ENCODE measurements around the gene USH1C. TPM values are rescaled to one million over a fixed set of nuclear protein-coding genes. Genes with fewer than 3 reads are reported as not detected.
A peak's percentile ranks its signal among the peaks of the same experiment; 100 is the strongest.

Gene USH1C
- total RNA-seq, 2 experiments from 2014 or later: not detected

GRCh38 chr11:17514476-17514875, 29.7 kb downstream of the USH1C start:
- Mint-ChIP-seq H3K9me3 (no peaks in the 10 kb centered on the region), H3K27ac (no peak overlapping the region)

GRCh38 chr11:17513853-17514252, 30.4 kb downstream of the USH1C start:
- H3K9me3 Mint-ChIP-seq: no peaks in the 10 kb centered on the region
- peak; percentile 24 for DNase-seq
- H3K36me3 Mint-ChIP-seq: no peaks in the 10 kb centered on the region
- intact Hi-C loops (cut with micrococcal nuclease): no loop called here
- ChIA-PET POLR2A (no interaction called here), CTCF (interaction anchor here (0.7 to 3.3 kb wide), 7 partner anchors 14 to 663 kb away, joined by 3 to 12 read pairs (median 3); no protein-coding TSS in a partner anchor)
- H3K4me3 Mint-ChIP-seq: no peak overlapping the region
- no peaks in the 10 kb centered on the region for H3K4me1 Mint-ChIP-seq (ENCODE audit: low read depth)
- H3K27ac Mint-ChIP-seq: no peak overlapping the region
- H3K27me3 Mint-ChIP-seq: peaks cover 11% of the 10 kb centered on the region

More at GRCh38 chr11:17514476-17514875, 29.7 kb downstream of the USH1C start:
- no peaks in the 10 kb centered on the region for H3K4me1 Mint-ChIP-seq (ENCODE audit: low read depth)
- DNase-seq: no peak
- no peak overlapping the region for H3K4me3 Mint-ChIP-seq
- peaks cover 8% of the 10 kb centered on the region for H3K27me3 Mint-ChIP-seq
- POLR2A ChIA-PET: no interaction called here
- no peaks in the 10 kb centered on the region for H3K36me3 Mint-ChIP-seq
- CTCF ChIA-PET: interaction anchor here (0.8 to 3.3 kb wide), 6 partner anchors 10 to 452 kb away, joined by 3 to 12 read pairs (median 4); no protein-coding TSS in a partner anchor
- intact Hi-C loops (cut with micrococcal nuclease): no loop called here

GRCh38 chr11:17512101-17512500, 32.1 kb downstream of the USH1C start:
- intact Hi-C loops (cut with micrococcal nuclease): no loop called here
- no peak overlapping the region for H3K4me3 Mint-ChIP-seq
- no peaks in the 10 kb centered on the region for H3K4me1 Mint-ChIP-seq (ENCODE audit: low read depth)
- H3K9me3 Mint-ChIP-seq: no peaks in the 10 kb centered on the region
- POLR2A ChIA-PET: no interaction called here
- H3K27ac Mint-ChIP-seq: no peak overlapping the region
- DNase-seq: no peak
- CTCF ChIA-PET: interaction anchor here (1.3 to 3.3 kb wide), 3 partner anchors 16 to 282 kb away, joined by 3 to 12 read pairs (median 3); no protein-coding TSS in a partner anchor
- no peaks in the 10 kb centered on the region for H3K36me3 Mint-ChIP-seq
- H3K27me3 Mint-ChIP-seq: peaks cover 10% of the 10 kb centered on the region

- intact Hi-C loops (cut with micrococcal nuclease): no loop called here
- CTCF ChIA-PET: interaction anchor here (1.3 to 3.3 kb wide), 3 partner anchors 16 to 281 kb away, joined by 3 to 12 read pairs (median 3); no protein-coding TSS in a partner anchor
- POLR2A ChIA-PET: no interaction called here
- no peak for DNase-seq
- no peaks in the 10 kb centered on the region for H3K9me3 Mint-ChIP-seq
- H3K4me1 Mint-ChIP-seq (ENCODE audit: low read depth): no peaks in the 10 kb centered on the region
- H3K27ac Mint-ChIP-seq: no peak overlapping the region
- H3K36me3 Mint-ChIP-seq: no peaks in the 10 kb centered on the region
- no peak overlapping the region for H3K4me3 Mint-ChIP-seq
- H3K27me3 Mint-ChIP-seq: peaks cover 9% of the 10 kb centered on the region
These were observed 32.6 kb downstream of the USH1C start for GRCh38 chr11:17511571-17511970.

- Mint-ChIP-seq H3K4me1 (ENCODE audit: low read depth) (no peaks in the 10 kb centered on the region), H3K36me3 (no peaks in the 10 kb centered on the region), H3K4me3 (no peak overlapping the region), H3K9me3 (no peaks in the 10 kb centered on the region), H3K27ac (no peak overlapping the region), H3K27me3 (peaks cover 11% of the 10 kb centered on the region)
- intact Hi-C loops (cut with micrococcal nuclease): no loop called here
- ChIA-PET CTCF (interaction anchor here (1.2 to 1.3 kb wide), 2 partner anchors 17 to 18 kb away, joined by 3 read pairs; no protein-coding TSS in a partner anchor), POLR2A (no interaction called here)
- DNase-seq: no peak
These were observed 33.6 kb downstream of the USH1C start for GRCh38 chr11:17510507-17511206.

- POLR2A ChIA-PET: no interaction called here
- no peaks in the 10 kb centered on the region for H3K9me3 Mint-ChIP-seq
- no peak overlapping the region for H3K4me3 Mint-ChIP-seq
- no peaks in the 10 kb centered on the region for H3K4me1 Mint-ChIP-seq (ENCODE audit: low read depth)
- intact Hi-C loops (cut with micrococcal nuclease): loop anchor here (10.0 kb wide), 2 partner anchors 574 to 724 kb away; no protein-coding TSS in a partner anchor
- H3K36me3 Mint-ChIP-seq: no peaks in the 10 kb centered on the region
- H3K27me3 Mint-ChIP-seq: peaks cover 12% of the 10 kb centered on the region
- CTCF ChIA-PET: interaction anchor here (1.1 to 8.0 kb wide), 4 partner anchors 19 to 279 kb away, joined by 3 to 103 read pairs (median 9); no protein-coding TSS in a partner anchor
- H3K27ac Mint-ChIP-seq: no peak overlapping the region
- DNase-seq: no peak
These were observed 35.4 kb downstream of the USH1C start for GRCh38 chr11:17508791-17509190.

GRCh38 chr11:17508306-17508705, 35.9 kb downstream of the USH1C start:
- Mint-ChIP-seq H3K36me3 (no peaks in the 10 kb centered on the region), H3K27me3 (peaks cover 12% of the 10 kb centered on the region), H3K4me3 (no peak overlapping the region), H3K4me1 (ENCODE audit: low read depth) (no peaks in the 10 kb centered on the region), H3K9me3 (no peaks in the 10 kb centered on the region), H3K27ac (no peak overlapping the region)
- no peak for DNase-seq
- ChIA-PET POLR2A (no interaction called here), CTCF (interaction anchor here (0.9 to 8.0 kb wide), 5 partner anchors 10 to 278 kb away, joined by 3 to 103 read pairs (median 7); no protein-coding TSS in a partner anchor)
- intact Hi-C loops (cut with micrococcal nuclease): loop anchor here (10.0 kb wide), 2 partner anchors 574 to 724 kb away; no protein-coding TSS in a partner anchor

- Mint-ChIP-seq H3K27me3 (peaks cover 8% of the 10 kb centered on the region), H3K27ac (no peak overlapping the region), H3K4me3 (no peak overlapping the region), H3K9me3 (no peaks in the 10 kb centered on the region), H3K4me1 (ENCODE audit: low read depth) (no peaks in the 10 kb centered on the region), H3K36me3 (no peaks in the 10 kb centered on the region)
- POLR2A ChIA-PET: no interaction called here
- intact Hi-C loops (cut with micrococcal nuclease): loop anchor here (10.0 kb wide), 2 partner anchors 573 to 723 kb away; no protein-coding TSS in a partner anchor
- DNase-seq: no peak
- CTCF ChIA-PET: interaction anchor here (0.9 to 8.0 kb wide), 5 partner anchors 9 to 278 kb away, joined by 3 to 103 read pairs (median 7); no protein-coding TSS in a partner anchor
These were observed 36.4 kb downstream of the USH1C start for GRCh38 chr11:17507773-17508172.

GRCh38 chr11:17506942-17507341, 37.3 kb downstream of the USH1C start:
- Mint-ChIP-seq H3K36me3 (no peaks in the 10 kb centered on the region), H3K4me1 (ENCODE audit: low read depth) (no peaks in the 10 kb centered on the region), H3K27me3 (peaks cover 7% of the 10 kb centered on the region), H3K27ac (no peak overlapping the region), H3K4me3 (no peak overlapping the region), H3K9me3 (no peaks in the 10 kb centered on the region)
- intact Hi-C loops (cut with micrococcal nuclease): loop anchor here (10.0 kb wide), 2 partner anchors 572 to 722 kb away; no protein-coding TSS in a partner anchor
- ChIA-PET POLR2A (no interaction called here), CTCF (interaction anchor here (0.5 to 8.0 kb wide), 5 partner anchors 21 to 277 kb away, joined by 3 to 103 read pairs (median 11); no protein-coding TSS in a partner anchor)
- DNase-seq: no peak

GRCh38 chr11:17506314-17506713, 37.9 kb downstream of the USH1C start:
- H3K27ac Mint-ChIP-seq: no peak overlapping the region
- H3K36me3 Mint-ChIP-seq: no peaks in the 10 kb centered on the region
- no peak for DNase-seq

GRCh38 chr11:17505146-17505545, 39.1 kb downstream of the USH1C start:
- Mint-ChIP-seq H3K27ac (no peak overlapping the region), H3K4me1 (ENCODE audit: low read depth) (no peaks in the 10 kb centered on the region), H3K36me3 (no peaks in the 10 kb centered on the region), H3K4me3 (no peak overlapping the region), H3K27me3 (peaks cover 10% of the 10 kb centered on the region), H3K9me3 (no peaks in the 10 kb centered on the region)
- no peak for DNase-seq
- ChIA-PET CTCF (interaction anchor here (0.6 to 8.0 kb wide), 9 partner anchors 9 to 283 kb away, joined by 3 to 103 read pairs (median 4); partner anchors contain the start of gene KCNJ11), POLR2A (no interaction called here)
- intact Hi-C loops (cut with micrococcal nuclease): loop anchor here (10.0 kb wide), 2 partner anchors 570 to 720 kb away; no protein-coding TSS in a partner anchor

More at GRCh38 chr11:17506314-17506713, 37.9 kb downstream of the USH1C start:
- Mint-ChIP-seq H3K9me3 (no peaks in the 10 kb centered on the region), H3K27me3 (peaks cover 7% of the 10 kb centered on the region), H3K4me1 (ENCODE audit: low read depth) (no peaks in the 10 kb centered on the region), H3K4me3 (no peak overlapping the region)
- ChIA-PET POLR2A (no interaction called here), CTCF (interaction anchor here (0.5 to 8.0 kb wide), 4 partner anchors 124 to 720 kb away, joined by 3 to 103 read pairs (median 8); no protein-coding TSS in a partner anchor)
- intact Hi-C loops (cut with micrococcal nuclease): loop anchor here (10.0 kb wide), 2 partner anchors 572 to 722 kb away; no protein-coding TSS in a partner anchor
